K562 (cell line): Measurements from ENCODE around the gene CBFA2T3. TPM values are rescaled to one million over a fixed set of nuclear protein-coding genes. Genes with fewer than 3 reads are reported as not detected.

Experiments used
- BHLHE40 ChIP-seq: IDR thresholded peaks from 2 replicates; pipeline ENCODE4 v1.6.1; 2011; ENCODE audit warnings: low read length, improper control_type of control experiment
- CBFB ChIP-seq: sonication (generic); formaldehyde crosslinking; IDR thresholded peaks from 2 replicates; pipeline ENCODE4 v1.4.0; 2020; ENCODE audit warnings: mild to moderate bottlenecking, missing genetic modification reagents
- CBX3 ChIP-seq, 2 experiments: IDR thresholded peaks; 1 replicate in 1 of 2; 2 replicates in 1 of 2; pipeline ENCODE4 v1.6.1; 2012; ENCODE audit warnings: inconsistent platforms in 2 of 2, low read length in 2 of 2, borderline replicate concordance in 1 of 2, control low read depth in 1 of 2
- CREM ChIP-seq: IDR thresholded peaks from 2 replicates; pipeline ENCODE4 v1.6.1; 2014; ENCODE audit warnings: antibody characterized with exemption, low read depth
- DACH1 ChIP-seq: fragments of 450-650 bp; IDR thresholded peaks from 2 replicates; pipeline ENCODE4 v1.6.1; 2018; ENCODE audit not compliant: partially characterized antibody
- DMBX1 ChIP-seq: fragments of 250-450 bp; sonication (Bioruptor Pico); IDR thresholded peaks from 2 replicates; pipeline ENCODE4 v1.8.0; 2022; ENCODE audit warnings: inconsistent platforms, mild to moderate bottlenecking, moderate library complexity, borderline replicate concordance
- GABPA ChIP-seq: fragments of 200-800 bp; sonication (Bioruptor generic); conservative IDR thresholded peaks from 2 replicates; pipeline ENCODE4 v1.6.1; 2016; ENCODE audit warnings: low read depth, missing genetic modification characterization, missing compliant biosample characterization
- JUN ChIP-seq, 2 experiments: sonication (generic) in 1 of 2; formaldehyde crosslinking in 1 of 2; IDR thresholded peaks; 2 replicates each; pipeline versions ENCODE4 v1.6.1 to v1.8.0; 2012 to 2022; ENCODE audit warnings: borderline replicate concordance in 2 of 2, mild to moderate bottlenecking in 2 of 2, improper control_type of control experiment in 1 of 2, low read depth in 1 of 2, low read length in 1 of 2, missing genetic modification reagents in 1 of 2
- KDM4B ChIP-seq, 2 experiments: fragments of 450-650 bp in 1 of 2; sonication (generic) in 1 of 2; IDR thresholded peaks; 2 replicates each; pipeline ENCODE4 v1.6.1; 2016 to 2017; ENCODE audit warnings: borderline replicate concordance in 2 of 2, antibody characterized with exemption in 1 of 2, low read depth in 1 of 2, mild to moderate bottlenecking in 1 of 2
- LCOR ChIP-seq: sonication (generic); formaldehyde crosslinking; IDR thresholded peaks from 2 replicates; pipeline ENCODE4 v1.8.0; 2022; ENCODE audit warnings: mild to moderate bottlenecking, missing genetic modification reagents
- MYBL2 ChIP-seq, 2 experiments: fragments of 450-650 bp in 1 of 2; sonication (generic) in 1 of 2; formaldehyde crosslinking in 1 of 2; IDR thresholded peaks; 2 replicates each; pipeline versions ENCODE4 v1.6.1 to v1.8.1; 2017 to 2022; ENCODE audit warnings: borderline replicate concordance in 1 of 2, inconsistent platforms in 1 of 2, low read depth in 1 of 2, mild to moderate bottlenecking in 1 of 2, missing genetic modification reagents in 1 of 2, moderate library complexity in 1 of 2
- PHB2 ChIP-seq: fragments of 450-650 bp; IDR thresholded peaks from 2 replicates; pipeline ENCODE4 v1.6.1; 2017; ENCODE audit warnings: low read depth
- PHTF2 ChIP-seq: fragments of 250-450 bp; sonication (Bioruptor Pico); IDR thresholded peaks from 2 replicates; pipeline ENCODE4 v1.5.0; 2021; ENCODE audit warnings: mild to moderate bottlenecking
- PTBP1 ChIP-seq: fragments of 200-400 bp; formaldehyde crosslinking; IDR thresholded peaks from 2 replicates; pipeline ENCODE4 v1.6.1; 2017; ENCODE audit warnings: low read depth, low read length
- XRCC5 ChIP-seq: fragments of 200-400 bp; formaldehyde crosslinking; IDR thresholded peaks from 2 replicates; pipeline ENCODE4 v1.6.1; 2017; ENCODE audit warnings: low read depth, mild to moderate bottlenecking, low read length
- ZNF134 ChIP-seq: fragments of 250-450 bp; sonication (Bioruptor Pico); conservative IDR thresholded peaks from 2 replicates; pipeline ENCODE4 v1.4.0; 2020
- ZNF3 ChIP-seq: fragments of 250-450 bp; sonication (Bioruptor Pico); IDR thresholded peaks from 2 replicates; pipeline ENCODE4 v1.5.0; 2021; ENCODE audit warnings: mild to moderate bottlenecking, moderate library complexity
- ZNF586 ChIP-seq: fragments of 450-650 bp; formaldehyde crosslinking; conservative IDR thresholded peaks from 2 replicates; pipeline ENCODE4 v1.4.0; 2020; ENCODE audit warnings: mild to moderate bottlenecking, moderate library complexity
- polyA plus RNA-seq, 8 experiments: library from polyadenylated mRNA; depleted of rRNA in 4 of 8; stranded (reverse) in 5 of 8; unstranded in 3 of 8; fragments of >200 nt; fragmentation: Nextera tagmentation in 2 of 8; fragmentation: Illumina TruSeq in 1 of 8; extraction: Ambion mirVana in 2 of 8; extraction: Trizol in 1 of 8; gene quantifications; 2 replicates each; pipeline versions ENCODE4 v1.2.1 to v1.2.3, GENCODE V29; 2011 to 2014; ENCODE audit warnings: inconsistent platforms in 1 of 8, missing spikeins in 1 of 8
- total RNA-seq, 7 experiments: library from RNA; depleted of rRNA in 6 of 7; stranded (reverse); fragments of >200 nt in 6 of 7; fragmentation: Illumina TruSeq in 2 of 7; extraction: Trizol in 2 of 7; gene quantifications; 2 replicates each; pipeline versions ENCODE4 v1.2.1 to v1.2.3, GENCODE V29; 2011 to 2021; ENCODE audit warnings: low replicate concordance in 1 of 7
- TF ChIP-seq, protein P1 (sequence below): sonication (generic); formaldehyde crosslinking; IDR thresholded peaks from 2 replicates; pipeline ENCODE4 v1.8.0; 2023; ENCODE audit warnings: mild to moderate bottlenecking, missing genetic modification reagents
- TF ChIP-seq, protein P2 (sequence below), 2 experiments: fragments of 200-800 bp in 1 of 2; sonication (Bioruptor generic) in 1 of 2; sonication (generic) in 1 of 2; formaldehyde crosslinking in 1 of 2; IDR thresholded peaks in 1 of 2; conservative IDR thresholded peaks in 1 of 2; 2 replicates each; pipeline versions ENCODE4 v1.5.0 to v1.6.1; 2016 to 2020; ENCODE audit warnings: missing compliant biosample characterization in 1 of 2, missing genetic modification characterization in 1 of 2, missing genetic modification reagents in 1 of 2
- TF ChIP-seq, protein P3 (sequence below): IDR thresholded peaks from 2 replicates; pipeline ENCODE4 v1.6.1; 2016; ENCODE audit warnings: missing genetic modification characterization, missing compliant biosample characterization

Gene CBFA2T3
- total and polyA plus RNA-seq, 9 of the 15 experiments (the other 6 are each of a cell fraction or from before 2014, with no cell fraction given) = 2.3 to 145 (median 6.7) TPM

DNA sequence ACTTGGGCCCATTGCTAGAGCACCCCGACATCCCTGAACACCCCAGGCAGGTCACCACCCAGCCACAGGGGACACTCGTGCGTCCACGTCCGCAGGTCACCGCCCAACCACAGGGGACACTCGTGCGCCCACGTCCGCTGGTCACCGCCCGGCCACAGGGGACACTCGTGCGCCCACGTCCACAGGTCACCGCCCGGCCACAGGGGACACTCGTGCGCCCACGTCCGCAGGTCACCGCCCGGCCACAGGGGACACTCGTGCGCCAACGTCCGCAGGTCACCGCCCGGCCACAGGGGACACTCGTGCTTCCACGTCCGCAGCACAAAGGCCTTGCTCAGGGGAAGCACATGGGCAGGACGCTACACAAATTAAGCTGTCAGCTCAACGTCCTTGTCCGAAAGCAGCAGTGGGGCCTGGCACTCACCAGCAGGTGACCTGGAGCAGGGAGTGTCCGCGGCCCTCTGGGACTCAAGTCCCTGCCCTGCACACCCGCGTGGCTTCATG lies 137.9 kb downstream of the CBFA2T3 start (continued):
- TF ChIP-seq GABPA (tag) (no peak), BHLHE40 (peak; percentile 53), CREM (peak; percentile 66), DACH1 (no peak), XRCC5 (0 out of 2 replicates have a peak, but pooled peaks have one; percentile 68), PTBP1 (no peak), ZNF134 (CRISPR knock-in tag) (no peak), ZNF3 (CRISPR knock-in tag) (no peak), ZNF586 (CRISPR knock-in tag) (no peak), JUN (IDR thresholded peaks at IDR 0.05; ENCODE audit: borderline replicate concordance, low read depth, low read length) (peak; percentile 22; the same call in 1 of the 2 replicates), JUN (CRISPR knock-in tag; IDR thresholded peaks at IDR 0.05; ENCODE audit: borderline replicate concordance) (no peak), KDM4B (IDR thresholded peaks at IDR 0.05; ENCODE audit: borderline replicate concordance in 2 of 2, low read depth in 1 of 2) (no peak), PHB2 (no peak), CBFB (CRISPR knock-in tag) (0 out of 2 replicates have a peak, but pooled peaks have one; percentile 37), MYBL2 (IDR thresholded peaks at IDR 0.05; ENCODE audit: low read depth) (no peak), MYBL2 (CRISPR knock-in tag; IDR thresholded peaks at IDR 0.05; ENCODE audit: borderline replicate concordance) (no peak), CBX3 (IDR thresholded peaks at IDR 0.05; ENCODE audit: borderline replicate concordance in 1 of 2, low read length in 2 of 2) (peak in 1 of 2 experiments; percentile 82; a peak in 1 of 3 replicates), LCOR (CRISPR knock-in tag) (peak; percentile 70; the same call in 1 of the 2 replicates), PHTF2 (CRISPR knock-in tag) (no peak), DMBX1 (CRISPR knock-in tag) (no peak)
- TF ChIP-seq, protein P1, sequence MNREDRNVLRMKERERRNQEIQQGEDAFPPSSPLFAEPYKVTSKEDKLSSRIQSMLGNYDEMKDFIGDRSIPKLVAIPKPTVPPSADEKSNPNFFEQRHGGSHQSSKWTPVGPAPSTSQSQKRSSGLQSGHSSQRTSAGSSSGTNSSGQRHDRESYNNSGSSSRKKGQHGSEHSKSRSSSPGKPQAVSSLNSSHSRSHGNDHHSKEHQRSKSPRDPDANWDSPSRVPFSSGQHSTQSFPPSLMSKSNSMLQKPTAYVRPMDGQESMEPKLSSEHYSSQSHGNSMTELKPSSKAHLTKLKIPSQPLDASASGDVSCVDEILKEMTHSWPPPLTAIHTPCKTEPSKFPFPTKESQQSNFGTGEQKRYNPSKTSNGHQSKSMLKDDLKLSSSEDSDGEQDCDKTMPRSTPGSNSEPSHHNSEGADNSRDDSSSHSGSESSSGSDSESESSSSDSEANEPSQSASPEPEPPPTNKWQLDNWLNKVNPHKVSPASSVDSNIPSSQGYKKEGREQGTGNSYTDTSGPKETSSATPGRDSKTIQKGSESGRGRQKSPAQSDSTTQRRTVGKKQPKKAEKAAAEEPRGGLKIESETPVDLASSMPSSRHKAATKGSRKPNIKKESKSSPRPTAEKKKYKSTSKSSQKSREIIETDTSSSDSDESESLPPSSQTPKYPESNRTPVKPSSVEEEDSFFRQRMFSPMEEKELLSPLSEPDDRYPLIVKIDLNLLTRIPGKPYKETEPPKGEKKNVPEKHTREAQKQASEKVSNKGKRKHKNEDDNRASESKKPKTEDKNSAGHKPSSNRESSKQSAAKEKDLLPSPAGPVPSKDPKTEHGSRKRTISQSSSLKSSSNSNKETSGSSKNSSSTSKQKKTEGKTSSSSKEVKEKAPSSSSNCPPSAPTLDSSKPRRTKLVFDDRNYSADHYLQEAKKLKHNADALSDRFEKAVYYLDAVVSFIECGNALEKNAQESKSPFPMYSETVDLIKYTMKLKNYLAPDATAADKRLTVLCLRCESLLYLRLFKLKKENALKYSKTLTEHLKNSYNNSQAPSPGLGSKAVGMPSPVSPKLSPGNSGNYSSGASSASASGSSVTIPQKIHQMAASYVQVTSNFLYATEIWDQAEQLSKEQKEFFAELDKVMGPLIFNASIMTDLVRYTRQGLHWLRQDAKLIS (CRISPR knock-in tag) = no peak
- TF ChIP-seq, protein P2, sequence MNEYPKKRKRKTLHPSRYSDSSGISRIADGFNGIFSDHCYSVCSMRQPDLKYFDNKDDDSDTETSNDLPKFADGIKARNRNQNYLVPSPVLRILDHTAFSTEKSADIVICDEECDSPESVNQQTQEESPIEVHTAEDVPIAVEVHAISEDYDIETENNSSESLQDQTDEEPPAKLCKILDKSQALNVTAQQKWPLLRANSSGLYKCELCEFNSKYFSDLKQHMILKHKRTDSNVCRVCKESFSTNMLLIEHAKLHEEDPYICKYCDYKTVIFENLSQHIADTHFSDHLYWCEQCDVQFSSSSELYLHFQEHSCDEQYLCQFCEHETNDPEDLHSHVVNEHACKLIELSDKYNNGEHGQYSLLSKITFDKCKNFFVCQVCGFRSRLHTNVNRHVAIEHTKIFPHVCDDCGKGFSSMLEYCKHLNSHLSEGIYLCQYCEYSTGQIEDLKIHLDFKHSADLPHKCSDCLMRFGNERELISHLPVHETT (CRISPR knock-in tag; conservative IDR thresholded peaks at IDR 0.05 in 1 of 2, IDR thresholded peaks at IDR 0.05 in 1 of 2) = no peak
- TF ChIP-seq, protein P3, sequence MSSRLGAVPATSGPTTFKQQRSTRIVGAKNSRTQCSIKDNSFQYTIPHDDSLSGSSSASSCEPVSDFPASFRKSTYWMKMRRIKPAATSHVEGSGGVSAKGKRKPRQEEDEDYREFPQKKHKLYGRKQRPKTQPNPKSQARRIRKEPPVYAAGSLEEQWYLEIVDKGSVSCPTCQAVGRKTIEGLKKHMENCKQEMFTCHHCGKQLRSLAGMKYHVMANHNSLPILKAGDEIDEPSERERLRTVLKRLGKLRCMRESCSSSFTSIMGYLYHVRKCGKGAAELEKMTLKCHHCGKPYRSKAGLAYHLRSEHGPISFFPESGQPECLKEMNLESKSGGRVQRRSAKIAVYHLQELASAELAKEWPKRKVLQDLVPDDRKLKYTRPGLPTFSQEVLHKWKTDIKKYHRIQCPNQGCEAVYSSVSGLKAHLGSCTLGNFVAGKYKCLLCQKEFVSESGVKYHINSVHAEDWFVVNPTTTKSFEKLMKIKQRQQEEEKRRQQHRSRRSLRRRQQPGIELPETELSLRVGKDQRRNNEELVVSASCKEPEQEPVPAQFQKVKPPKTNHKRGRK (tag) = no peak
